ENCODE results near the gene SUPT4H1. TPM values are rescaled to one million over a fixed set of nuclear protein-coding genes. Genes with fewer than 3 reads are reported as not detected.

Gene SUPT4H1
- total and polyA plus RNA-seq, 9 of the 15 experiments (the other 6 are each of a cell fraction or from before 2014, with no cell fraction given) = 62.1 to 320 (median 117) TPM

- TF ChIP-seq HBP1 (CRISPR knock-in tag; IDR thresholded peaks at IDR 0.05) (0 out of 2 replicates have a peak, but pooled peaks have one; percentile 73), ZBTB43 (CRISPR knock-in tag; IDR thresholded peaks at IDR 0.05) (peak; percentile 23; the same call in 1 of the 2 replicates), HDGF (IDR thresholded peaks at IDR 0.05) (no peak), RERE (CRISPR knock-in tag; IDR thresholded peaks at IDR 0.05; ENCODE audit: borderline replicate concordance) (0 out of 2 replicates have a peak, but pooled peaks have one; percentile 45), ZBTB26 (CRISPR knock-in tag; IDR thresholded peaks at IDR 0.05) (0 out of 2 replicates have a peak, but pooled peaks have one; percentile 55), LCOR (CRISPR knock-in tag; IDR thresholded peaks at IDR 0.05) (peak; percentile 22), UBTF (IDR thresholded peaks at IDR 0.05; ENCODE audit: borderline replicate concordance in 1 of 2, low read depth in 2 of 2, low read length in 2 of 2) (no peak), TSHZ1 (CRISPR knock-in tag; IDR thresholded peaks at IDR 0.05) (no peak), ARHGAP35 (IDR thresholded peaks at IDR 0.05; ENCODE audit: partially characterized antibody) (no peak)
These were observed 25.2 kb downstream of the SUPT4H1 start (continued) for GRCh38 chr17:58326609-58327362.
